Measurements from ENCODE around the gene IDH3A. TPM values are rescaled to one million over a fixed set of nuclear protein-coding genes. Genes with fewer than 3 reads are reported as not detected.

Gene IDH3A
- 64.5 and 85.4 TPM in 2 replicates for total RNA-seq

GRCh38 chr15:78149068-78149804 is at the start of gene IDH3A:
IDH3A (plus strand) TSS chr15:78149362; CDS start chr15:78149404, 42 bp downstream.

GRCh38 chr15:78131295-78132061 is 17.7 kb upstream of the IDH3A start, which contains the start of gene CIB2:
CIB2 (minus strand) TSS chr15:78131445; CDS start chr15:78131215, 230 bp downstream.

Other genes starting within 250 kb of the IDH3A start
- gene TBC1D2B, start 71.7 kb upstream of the IDH3A start, total RNA-seq, result 29.0 and 35.0 TPM in 2 replicates
- not detected in 2 replicates for gene SH2D7, start 56.8 kb upstream of the IDH3A start, total RNA-seq
- 1.6 and 4.5 TPM in 2 replicates for gene CIB2, start 17.9 kb upstream of the IDH3A start, total RNA-seq
- gene ACSBG1, start 85.2 kb downstream of the IDH3A start, total RNA-seq, result not detected in 2 replicates
- gene DNAJA4, start 115.2 kb downstream of the IDH3A start, total RNA-seq, result 2.0 and 2.9 TPM in 2 replicates
- 68.7 and 71.1 TPM in 2 replicates for gene SKIC8, start 150.2 kb downstream of the IDH3A start, total RNA-seq
- not detected in 2 replicates for gene CRABP1, start 191.0 kb downstream of the IDH3A start, total RNA-seq